Left ventricle myocardium inferior (tissue), 1 donor: ENCODE results near the gene ABCB6. TPM values are rescaled to one million over a fixed set of nuclear protein-coding genes. Genes with fewer than 3 reads are reported as not detected.
"Not testable (repeated sequence)": the region's sequence is repeated elsewhere in the genome, so short reads cannot be mapped to it uniquely, and the experiment has no call there.

Experiments used
- DNase-seq: peaks from one replicate; pipeline ENCODE4 v3.0.0-alpha.2; 2020
- H3K27ac ChIP-seq: fragments of 200-600 bp; replicated peaks from 2 replicates; pipeline ENCODE4 v1.8.0; 2021
- H3K27me3 ChIP-seq: fragments of 200-600 bp; 2 replicates; pipeline ENCODE4 v1.8.0; 2021; ENCODE audit warnings: low read depth
- H3K36me3 ChIP-seq: fragments of 200-600 bp; 2 replicates; pipeline ENCODE4 v1.8.0; 2021
- H3K4me1 ChIP-seq: fragments of 200-600 bp; 2 replicates; pipeline ENCODE4 v1.8.0; 2021
- H3K4me3 ChIP-seq: fragments of 200-600 bp; 2 replicates; pipeline ENCODE4 v1.8.0; 2021; ENCODE audit warnings: mild to moderate bottlenecking, moderate library complexity
- H3K9me3 ChIP-seq: fragments of 200-600 bp; replicated peaks from 2 replicates; pipeline ENCODE4 v1.8.0; 2021
- CTCF ChIP-seq: fragments of 200-600 bp; IDR thresholded peaks from 2 replicates; pipeline ENCODE4 v1.8.0; 2021; ENCODE audit warnings: antibody characterized with exemption, mild to moderate bottlenecking, borderline replicate concordance
- intact Hi-C: fragments of 100-400 bp; cut with micrococcal nuclease; formaldehyde crosslinking; loops from one replicate; pipeline ENCODE4 v1.11.0; 2022
- total RNA-seq: library from RNA; stranded (reverse); fragmentation: NEBNext Ultra II Directional; extraction: Animal tissue kit (Norgen Biotek cat#: 25700); gene quantifications from one replicate; pipeline ENCODE4 v1.2.1, GENCODE V29; 2021
- donor health status: DM: no; HTN: yes; CAD: no; lungs with severe emphysema.

ABCB6 gene
- total RNA-seq, 1 donor from 2014 or later: 21.5 TPM

- no peak overlapping the region for H3K4me3 ChIP-seq
- peaks cover 16% of the 10 kb centered on the region for H3K36me3 ChIP-seq
- H3K27ac ChIP-seq: no peak overlapping the region
- H3K4me1 ChIP-seq: peaks cover 27% of the 10 kb centered on the region
- H3K9me3 ChIP-seq: no peaks in the 10 kb centered on the region
- no peak for DNase-seq
- peaks cover 4% of the 10 kb centered on the region for H3K27me3 ChIP-seq
- intact Hi-C loops: no loop called here
- TF ChIP-seq CTCF: no peak
These were observed 14.2 kb downstream of the ABCB6 start for GRCh38 chr2:219204425-219205164.

- H3K9me3 ChIP-seq, H3K4me3 ChIP-seq, H3K4me1 ChIP-seq, DNase-seq, intact Hi-C loops, H3K36me3 ChIP-seq, H3K27ac ChIP-seq: not testable (repeated sequence)
- peaks cover 30% of the 10 kb centered on the region for H3K27me3 ChIP-seq
These were observed 17.4 kb downstream of the ABCB6 start for GRCh38 chr2:219201331-219201730.

- H3K9me3 ChIP-seq, H3K4me3 ChIP-seq, DNase-seq, H3K4me1 ChIP-seq, H3K36me3 ChIP-seq, intact Hi-C loops, H3K27ac ChIP-seq: not testable (repeated sequence)
- peaks cover 30% of the 10 kb centered on the region for H3K27me3 ChIP-seq
These were observed 18.0 kb downstream of the ABCB6 start for GRCh38 chr2:219200502-219201326.

- Histone ChIP-seq H3K9me3 (no peaks in the 10 kb centered on the region), H3K4me3 (no peak overlapping the region), H3K36me3 (no peaks in the 10 kb centered on the region), H3K27me3 (peaks cover 30% of the 10 kb centered on the region), H3K4me1 (no peaks in the 10 kb centered on the region), H3K27ac (no peak overlapping the region)
- no peak for TF ChIP-seq CTCF
- no peak for DNase-seq
- intact Hi-C loops: no loop called here
These were observed 19.1 kb downstream of the ABCB6 start for GRCh38 chr2:219199470-219200211.

GRCh38 chr2:219198974-219199373 lies 19.8 kb downstream of the ABCB6 start:
- intact Hi-C loops: no loop called here
- Histone ChIP-seq H3K9me3 (no peaks in the 10 kb centered on the region), H3K4me3 (no peak overlapping the region), H3K36me3 (no peaks in the 10 kb centered on the region), H3K4me1 (no peaks in the 10 kb centered on the region), H3K27me3 (peaks cover 30% of the 10 kb centered on the region), H3K27ac (no peak overlapping the region)
- TF ChIP-seq CTCF: no peak
- no peak for DNase-seq

GRCh38 chr2:219197388-219197787 lies 21.4 kb downstream of the ABCB6 start:
- TF ChIP-seq CTCF: no peak
- Histone ChIP-seq H3K27ac (no peak overlapping the region), H3K4me3 (no peak overlapping the region), H3K27me3 (peaks cover 30% of the 10 kb centered on the region), H3K4me1 (no peaks in the 10 kb centered on the region), H3K9me3 (no peaks in the 10 kb centered on the region), H3K36me3 (no peaks in the 10 kb centered on the region)
- intact Hi-C loops: no loop called here
- no peak for DNase-seq
